ENCODE measurements around the gene USP7. TPM values are rescaled to one million over a fixed set of nuclear protein-coding genes. Genes with fewer than 3 reads are reported as not detected.

The USP7 gene
- total RNA-seq, 2 experiments from 2014 or later, result 46.4 to 127 TPM

GRCh38 chr16:9012848-9013507 lies 49.3 kb upstream of the USP7 start:
- intact Hi-C loops (cut with micrococcal nuclease; ENCODE audit: unreplicated experiment), result no loop called here
- no TSS peak for BruUV-seq (replicated peaks)
- Histone ChIP-seq H2AFZ (ENCODE audit: low read length) (no peak overlapping the region), H3K27ac (ENCODE audit: low read depth, low read length, poor library complexity, severe bottlenecking) (no peak overlapping the region), H4K20me1 (ENCODE audit: insufficient read depth, low read length) (no peaks in the 10 kb centered on the region), H3K9me3 (ENCODE audit: low read length) (peaks cover 7% of the 10 kb centered on the region; the same call in 1 of the 2 replicates), H3K9me2 (ENCODE audit: insufficient read depth, low read length) (no peaks in the 10 kb centered on the region), H3K36me3 (ENCODE audit: insufficient read depth, low read length) (no peaks in the 10 kb centered on the region), H3K4me1 (ENCODE audit: insufficient read depth, low read length, poor library complexity, severe bottlenecking) (no peaks in the 10 kb centered on the region), H3K4me2 (ENCODE audit: low read length) (no peak overlapping the region), H3K79me2 (ENCODE audit: insufficient read depth, low read depth, low read length) (no peaks in the 10 kb centered on the region), H3K4me3 (ENCODE audit: low read depth, low read length, poor library complexity, severe bottlenecking) (no peak overlapping the region)
- ChIA-PET POLR2A (no interaction called here), CTCF (ENCODE audit: unreplicated experiment) (no interaction called here)
- no peak for DNase-seq (ENCODE audit: low spot score)
- TF ChIP-seq CTCF (conservative IDR thresholded peaks at IDR 0.05; ENCODE audit: low read length), result no peak
- no peak for TF ChIP-seq EZH2phosphoT487 (IDR thresholded peaks at IDR 0.05; ENCODE audit: borderline replicate concordance, low read depth, low read length)

DNA sequence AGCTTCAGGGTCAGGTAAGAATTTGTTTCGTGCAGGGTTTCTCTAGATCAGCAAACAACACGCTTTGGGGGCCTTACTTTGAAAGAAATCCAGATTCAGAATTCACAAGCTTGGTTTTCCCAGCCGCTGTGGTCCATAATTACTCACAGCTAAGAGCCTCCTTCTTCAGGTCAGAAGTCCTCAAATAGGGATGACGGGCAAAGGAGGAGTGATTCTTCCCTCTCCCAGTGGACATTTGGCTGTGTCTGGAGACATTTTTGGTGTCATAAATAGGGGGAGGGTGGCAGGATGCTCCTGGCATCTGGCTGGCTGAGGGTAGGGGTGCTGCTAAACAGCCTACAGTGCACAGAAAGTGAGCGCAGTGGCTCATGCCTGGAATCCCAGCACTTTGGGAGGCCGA lies 48.6 kb upstream of the USP7 start:
- intact Hi-C loops (cut with micrococcal nuclease; ENCODE audit: unreplicated experiment), result no loop called here
- Histone ChIP-seq H3K4me3 (ENCODE audit: low read depth, low read length, poor library complexity, severe bottlenecking) (no peak overlapping the region), H3K4me2 (ENCODE audit: low read length) (no peak overlapping the region), H3K4me1 (ENCODE audit: insufficient read depth, low read length, poor library complexity, severe bottlenecking) (no peaks in the 10 kb centered on the region), H2AFZ (ENCODE audit: low read length) (no peak overlapping the region), H3K79me2 (ENCODE audit: insufficient read depth, low read depth, low read length) (no peaks in the 10 kb centered on the region), H3K27ac (ENCODE audit: low read depth, low read length, poor library complexity, severe bottlenecking) (no peak overlapping the region), H3K9me3 (ENCODE audit: low read length) (peaks cover 7% of the 10 kb centered on the region; the same call in 1 of the 2 replicates), H4K20me1 (ENCODE audit: insufficient read depth, low read length) (no peaks in the 10 kb centered on the region), H3K9me2 (ENCODE audit: insufficient read depth, low read length) (no peaks in the 10 kb centered on the region), H3K36me3 (ENCODE audit: insufficient read depth, low read length) (no peaks in the 10 kb centered on the region)
- TF ChIP-seq EZH2phosphoT487 (IDR thresholded peaks at IDR 0.05; ENCODE audit: borderline replicate concordance, low read depth, low read length) (no peak), CTCF (conservative IDR thresholded peaks at IDR 0.05; ENCODE audit: low read length) (no peak)
- no peak for DNase-seq (ENCODE audit: low spot score)
- POLR2A ChIA-PET, result no interaction called here
- CTCF ChIA-PET (ENCODE audit: unreplicated experiment), result no interaction called here
- no TSS peak for BruUV-seq (replicated peaks)

DNA sequence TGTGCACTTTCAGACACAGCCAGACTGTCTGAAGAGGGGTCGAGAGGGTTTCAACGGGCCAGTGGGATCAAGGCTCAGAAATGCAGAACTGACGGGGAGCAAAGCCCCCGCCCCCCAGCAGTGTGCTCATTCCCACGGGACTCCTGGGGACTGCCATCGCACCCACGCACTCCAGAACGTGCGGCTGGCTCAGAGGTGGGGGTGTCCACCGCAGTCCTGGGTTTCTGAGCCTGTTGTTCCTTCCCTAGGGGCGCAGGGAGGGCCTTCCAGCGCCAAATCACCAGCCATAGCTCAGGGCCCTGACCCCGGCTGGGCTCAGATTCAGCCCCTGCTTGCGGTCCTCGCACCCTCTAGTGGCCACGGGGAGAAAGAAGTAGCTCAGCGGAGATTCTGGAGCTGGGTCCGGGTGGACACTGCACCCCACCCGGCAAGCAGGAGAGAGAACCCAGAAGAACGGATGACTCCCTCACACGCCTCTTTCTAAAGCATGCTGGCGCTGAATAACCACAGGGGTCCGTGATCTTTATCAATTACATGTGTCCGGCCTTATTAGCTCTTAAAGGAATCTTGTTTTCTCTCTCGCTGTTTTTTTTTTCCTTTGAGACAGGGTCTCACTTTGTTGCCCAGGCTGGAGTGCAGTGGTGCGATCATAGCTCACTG lies 45.0 kb upstream of the USP7 start:
- Histone ChIP-seq H3K4me2 (ENCODE audit: low read length) (peak overlapping the region; percentile 28; the same call in 1 of the 2 replicates), H3K9me3 (ENCODE audit: low read length) (no peaks in the 10 kb centered on the region), H3K36me3 (ENCODE audit: insufficient read depth, low read length) (no peaks in the 10 kb centered on the region), H3K4me1 (ENCODE audit: insufficient read depth, low read length, poor library complexity, severe bottlenecking) (no peaks in the 10 kb centered on the region), H2AFZ (ENCODE audit: low read length) (no peak overlapping the region), H3K4me3 (ENCODE audit: low read depth, low read length, poor library complexity, severe bottlenecking) (no peak overlapping the region), H3K79me2 (ENCODE audit: insufficient read depth, low read depth, low read length) (no peaks in the 10 kb centered on the region), H3K9me2 (ENCODE audit: insufficient read depth, low read length) (no peaks in the 10 kb centered on the region), H4K20me1 (ENCODE audit: insufficient read depth, low read length) (no peaks in the 10 kb centered on the region), H3K27ac (ENCODE audit: low read depth, low read length, poor library complexity, severe bottlenecking) (no peak overlapping the region)
- CTCF ChIA-PET (ENCODE audit: unreplicated experiment), result interaction anchor here (1.1 to 1.5 kb wide), 4 partner anchors 12 to 94 kb away, joined by 3 to 11 read pairs (median 4); no protein-coding TSS in a partner anchor
- intact Hi-C loops (cut with micrococcal nuclease; ENCODE audit: unreplicated experiment), result loop anchor here (1.0 to 2.0 kb wide), 4 partner anchors 72 to 441 kb away; no protein-coding TSS in a partner anchor
- POLR2A ChIA-PET, result interaction anchor here (0.5 kb wide), 1 partner anchor 179 kb away, joined by 4 read pairs; no protein-coding TSS in a partner anchor
- BruUV-seq (replicated peaks), result no TSS peak
- no peak for TF ChIP-seq EZH2phosphoT487 (IDR thresholded peaks at IDR 0.05; ENCODE audit: borderline replicate concordance, low read depth, low read length)
- peak; percentile 86 for TF ChIP-seq CTCF (conservative IDR thresholded peaks at IDR 0.05; ENCODE audit: low read length)
- peak; percentile 68 for DNase-seq (ENCODE audit: low spot score)

Measured in OCI-LY7 (cell line).